Measurements from ENCODE around the gene HTR2B.

HTR2B gene

GRCh38 chr2:231169488-231169887, 44.6 kb upstream of the HTR2B start:
- Histone ChIP-seq H3K9ac (ENCODE audit: low read length) (no peak overlapping the region), H4K12ac (ENCODE audit: low read depth, low read length) (no peak overlapping the region), H3K14ac (ENCODE audit: low read length) (no peak overlapping the region), H3K27me3 (ENCODE audit: insufficient read depth, low read length) (no peaks in the 10 kb centered on the region), H2AFZ (ENCODE audit: insufficient read depth, low read length, poor library complexity) (no peak overlapping the region), H3K9me3 (ENCODE audit: insufficient read depth, low read depth, low read length) (no peaks in the 10 kb centered on the region), H2AK5ac (ENCODE audit: low read length) (no peak overlapping the region), H3K4me1 (ENCODE audit: control insufficient read depth in 1 of 2, insufficient read depth in 2 of 2, low read length in 2 of 2) (no peaks in the 10 kb centered on the region), H3K79me2 (ENCODE audit: control insufficient read depth, insufficient read depth, low read length, poor library complexity) (no peaks in the 10 kb centered on the region), H2BK12ac (ENCODE audit: low read length) (no peak overlapping the region), H3K4me3 (ENCODE audit: low read depth, low read length) (no peak overlapping the region), H2BK120ac (ENCODE audit: insufficient read depth, low read length, poor library complexity) (no peak overlapping the region), H2BK5ac (ENCODE audit: low read depth, low read length, poor library complexity) (no peak overlapping the region), H3K4me2 (ENCODE audit: low read length) (no peak overlapping the region), H3K23ac (ENCODE audit: low read length) (no peak overlapping the region), H4K91ac (ENCODE audit: low read depth, low read length) (no peak overlapping the region), H3K36me3 (ENCODE audit: control insufficient read depth in 1 of 2, insufficient read depth in 2 of 2, low read length in 2 of 2) (peaks cover 13 to 28% of the 10 kb centered on the region in 2 experiments), H3K79me1 (ENCODE audit: low read length) (no peaks in the 10 kb centered on the region), H3K4ac (ENCODE audit: low read depth, low read length) (no peak overlapping the region), H3K27ac (ENCODE audit: low read depth, low read length) (no peak overlapping the region), H3K18ac (ENCODE audit: low read length) (no peak overlapping the region), H4K8ac (ENCODE audit: low read depth, low read length) (no peak overlapping the region)
- DNase-seq = no peak
- WGBS (ENCODE audit: extremely low coverage, insufficient coverage, insufficient read length) = no CpG with 5 or more reads among the region's 3 CpGs

DNA sequence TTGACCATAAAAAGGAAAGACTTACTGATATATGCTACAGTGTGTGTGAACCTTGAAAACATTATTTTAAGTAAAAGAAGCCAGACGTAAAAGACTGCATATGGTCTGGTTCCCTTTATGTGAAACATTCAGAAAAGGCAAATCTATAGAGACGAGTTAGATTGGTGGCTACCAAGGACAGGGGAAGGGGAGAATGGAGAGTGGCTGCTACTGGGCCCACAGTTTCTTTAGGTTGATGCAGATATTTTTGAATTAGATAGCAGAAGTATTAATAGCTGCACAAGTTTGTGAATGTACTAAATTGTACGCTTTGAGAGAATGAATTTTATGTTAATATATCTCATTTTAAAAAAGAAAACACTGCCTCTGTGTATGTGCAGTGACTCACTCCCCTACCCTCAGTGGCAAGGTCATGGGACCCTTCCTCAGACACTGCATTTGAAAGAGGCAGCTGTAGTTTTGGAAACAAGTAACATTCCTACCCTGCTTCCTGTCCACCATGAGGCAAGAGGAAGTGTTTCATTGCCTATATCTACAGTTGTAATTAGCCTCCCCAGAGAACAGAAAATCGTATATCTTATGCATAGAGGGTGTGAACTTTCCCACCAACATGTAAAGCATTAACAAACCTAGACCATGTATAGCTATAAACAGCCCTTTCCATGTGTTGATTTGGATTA, 43.8 kb upstream of the HTR2B start:
- no peaks in the 10 kb centered on the region for H3K9me3 ChIP-seq (ENCODE audit: insufficient read depth, low read depth, low read length)
- H3K23ac ChIP-seq (ENCODE audit: low read length) = no peak overlapping the region
- H3K27ac ChIP-seq (ENCODE audit: low read depth, low read length) = no peak overlapping the region
- no peak overlapping the region for H3K4me2 ChIP-seq (ENCODE audit: low read length)
- peaks cover 13 to 26% of the 10 kb centered on the region in 2 experiments for H3K36me3 ChIP-seq (ENCODE audit: control insufficient read depth in 1 of 2, insufficient read depth in 2 of 2, low read length in 2 of 2)
- H2AFZ ChIP-seq (ENCODE audit: insufficient read depth, low read length, poor library complexity) = no peak overlapping the region
- H3K4ac ChIP-seq (ENCODE audit: low read depth, low read length) = no peak overlapping the region
- no peak for DNase-seq
- no CpG with 5 or more reads among the region's 4 CpGs for WGBS (ENCODE audit: extremely low coverage, insufficient coverage, insufficient read length)
- no peak overlapping the region for H2BK5ac ChIP-seq (ENCODE audit: low read depth, low read length, poor library complexity)
- H2BK120ac ChIP-seq (ENCODE audit: insufficient read depth, low read length, poor library complexity) = no peak overlapping the region
- H2BK12ac ChIP-seq (ENCODE audit: low read length) = no peak overlapping the region
- H4K91ac ChIP-seq (ENCODE audit: low read depth, low read length) = no peak overlapping the region
- H3K4me3 ChIP-seq (ENCODE audit: low read depth, low read length) = no peak overlapping the region
- H3K79me2 ChIP-seq (ENCODE audit: control insufficient read depth, insufficient read depth, low read length, poor library complexity) = no peaks in the 10 kb centered on the region
- H2AK5ac ChIP-seq (ENCODE audit: low read length) = no peak overlapping the region
- no peak overlapping the region for H4K8ac ChIP-seq (ENCODE audit: low read depth, low read length)
- no peaks in the 10 kb centered on the region for H3K27me3 ChIP-seq (ENCODE audit: insufficient read depth, low read length)
- H3K79me1 ChIP-seq (ENCODE audit: low read length) = no peaks in the 10 kb centered on the region
- no peak overlapping the region for H3K14ac ChIP-seq (ENCODE audit: low read length)
- no peaks in the 10 kb centered on the region for H3K4me1 ChIP-seq (ENCODE audit: control insufficient read depth in 1 of 2, insufficient read depth in 2 of 2, low read length in 2 of 2)
- no peak overlapping the region for H3K18ac ChIP-seq (ENCODE audit: low read length)
- H4K12ac ChIP-seq (ENCODE audit: low read depth, low read length) = no peak overlapping the region
- H3K9ac ChIP-seq (ENCODE audit: low read length) = no peak overlapping the region

GRCh38 chr2:231167745-231168459, 43.1 kb upstream of the HTR2B start:
- H3K4ac ChIP-seq (ENCODE audit: low read depth, low read length) = no peak overlapping the region
- H4K12ac ChIP-seq (ENCODE audit: low read depth, low read length) = no peak overlapping the region
- H3K9me3 ChIP-seq (ENCODE audit: insufficient read depth, low read depth, low read length) = no peaks in the 10 kb centered on the region
- H3K36me3 ChIP-seq (ENCODE audit: control insufficient read depth in 1 of 2, insufficient read depth in 2 of 2, low read length in 2 of 2) = peaks cover 8 to 22% of the 10 kb centered on the region in 2 experiments
- no peaks in the 10 kb centered on the region for H3K27me3 ChIP-seq (ENCODE audit: insufficient read depth, low read length)
- no peaks in the 10 kb centered on the region for H3K79me1 ChIP-seq (ENCODE audit: low read length)
- no peak overlapping the region for H3K18ac ChIP-seq (ENCODE audit: low read length)
- H3K4me1 ChIP-seq (ENCODE audit: control insufficient read depth in 1 of 2, insufficient read depth in 2 of 2, low read length in 2 of 2) = no peaks in the 10 kb centered on the region
- no peak overlapping the region for H2BK120ac ChIP-seq (ENCODE audit: insufficient read depth, low read length, poor library complexity)
- H2AFZ ChIP-seq (ENCODE audit: insufficient read depth, low read length, poor library complexity) = no peak overlapping the region
- no peak overlapping the region for H3K14ac ChIP-seq (ENCODE audit: low read length)
- H2BK12ac ChIP-seq (ENCODE audit: low read length) = no peak overlapping the region
- no peaks in the 10 kb centered on the region for H3K79me2 ChIP-seq (ENCODE audit: control insufficient read depth, insufficient read depth, low read length, poor library complexity)
- H3K9ac ChIP-seq (ENCODE audit: low read length) = no peak overlapping the region
- DNase-seq = peak in 1 of 2 donors; percentile 11
- H2BK5ac ChIP-seq (ENCODE audit: low read depth, low read length, poor library complexity) = no peak overlapping the region
- no peak overlapping the region for H3K27ac ChIP-seq (ENCODE audit: low read depth, low read length)
- no peak overlapping the region for H3K4me3 ChIP-seq (ENCODE audit: low read depth, low read length)
- H3K23ac ChIP-seq (ENCODE audit: low read length) = no peak overlapping the region
- H3K4me2 ChIP-seq (ENCODE audit: low read length) = no peak overlapping the region
- H2AK5ac ChIP-seq (ENCODE audit: low read length) = no peak overlapping the region
- no CpG with 5 or more reads among the region's 6 CpGs for WGBS (ENCODE audit: extremely low coverage, insufficient coverage, insufficient read length)
- no peak overlapping the region for H4K8ac ChIP-seq (ENCODE audit: low read depth, low read length)
- no peak overlapping the region for H4K91ac ChIP-seq (ENCODE audit: low read depth, low read length)

- no peak overlapping the region for H2BK120ac ChIP-seq (ENCODE audit: insufficient read depth, low read length, poor library complexity)
- H3K36me3 ChIP-seq (ENCODE audit: control insufficient read depth in 1 of 2, insufficient read depth in 2 of 2, low read length in 2 of 2) = peaks cover 7 to 12% of the 10 kb centered on the region in 2 experiments
- WGBS (ENCODE audit: extremely low coverage, insufficient coverage, insufficient read length) = 100% methylated on average over 1 of the region's 4 CpGs
- DNase-seq = no peak
- no peak overlapping the region for H4K91ac ChIP-seq (ENCODE audit: low read depth, low read length)
- H3K4me2 ChIP-seq (ENCODE audit: low read length) = no peak overlapping the region
- H2BK5ac ChIP-seq (ENCODE audit: low read depth, low read length, poor library complexity) = no peak overlapping the region
- H3K4me3 ChIP-seq (ENCODE audit: low read depth, low read length) = no peak overlapping the region
- H3K18ac ChIP-seq (ENCODE audit: low read length) = no peak overlapping the region
- peaks cover 1 to 2% of the 10 kb centered on the region in 2 experiments for H3K4me1 ChIP-seq (ENCODE audit: control insufficient read depth in 1 of 2, insufficient read depth in 2 of 2, low read length in 2 of 2)
- H2AK5ac ChIP-seq (ENCODE audit: low read length) = no peak overlapping the region
- H3K23ac ChIP-seq (ENCODE audit: low read length) = no peak overlapping the region
- H3K79me1 ChIP-seq (ENCODE audit: low read length) = no peaks in the 10 kb centered on the region
- H3K9me3 ChIP-seq (ENCODE audit: insufficient read depth, low read depth, low read length) = no peaks in the 10 kb centered on the region
- H2BK12ac ChIP-seq (ENCODE audit: low read length) = no peak overlapping the region
- H3K27ac ChIP-seq (ENCODE audit: low read depth, low read length) = no peak overlapping the region
- H4K12ac ChIP-seq (ENCODE audit: low read depth, low read length) = no peak overlapping the region
- no peaks in the 10 kb centered on the region for H3K79me2 ChIP-seq (ENCODE audit: control insufficient read depth, insufficient read depth, low read length, poor library complexity)
- H2AFZ ChIP-seq (ENCODE audit: insufficient read depth, low read length, poor library complexity) = no peak overlapping the region
- H3K9ac ChIP-seq (ENCODE audit: low read length) = no peak overlapping the region
- H4K8ac ChIP-seq (ENCODE audit: low read depth, low read length) = no peak overlapping the region
- no peaks in the 10 kb centered on the region for H3K27me3 ChIP-seq (ENCODE audit: insufficient read depth, low read length)
- H3K14ac ChIP-seq (ENCODE audit: low read length) = no peak overlapping the region
- H3K4ac ChIP-seq (ENCODE audit: low read depth, low read length) = no peak overlapping the region
Observed at GRCh38 chr2:231163414-231164095, 38.7 kb upstream of the HTR2B start.
